NT2/D1 (cell line): ENCODE data around the gene DAB2IP.

Experiments used
- DNase-seq: peaks from one replicate; pipeline ENCODE4 v3.0.0-alpha.2; 2011; ENCODE audit warnings: low read depth, low spot score
- H3K27me3 ChIP-seq: 2 replicates; pipeline ENCODE4 v1.6.0; 2011; ENCODE audit warnings: mild to moderate bottlenecking; ENCODE audit not compliant: insufficient read length, insufficient read depth
- H3K36me3 ChIP-seq: 2 replicates; pipeline ENCODE4 v1.6.1; 2011; ENCODE audit warnings: mild to moderate bottlenecking, low read length, mixed read lengths; ENCODE audit not compliant: insufficient read depth, insufficient read length
- H3K4me1 ChIP-seq: 2 replicates; pipeline ENCODE4 v1.5.1; 2011; ENCODE audit not compliant: insufficient read depth, insufficient read length
- H3K4me3 ChIP-seq: 2 replicates; pipeline ENCODE4 v1.5.1; 2011; ENCODE audit warnings: low read depth; ENCODE audit not compliant: insufficient read length
- H3K9ac ChIP-seq: 2 replicates; pipeline ENCODE4 v1.6.0; 2011; ENCODE audit warnings: low read depth; ENCODE audit not compliant: insufficient read length
- H3K9me3 ChIP-seq: 2 replicates; pipeline ENCODE4 v1.5.1; 2011; ENCODE audit warnings: mild to moderate bottlenecking, low read length; ENCODE audit not compliant: insufficient read depth
- SUZ12 ChIP-seq: IDR thresholded peaks from 2 replicates; pipeline ENCODE4 v1.6.1; 2011; ENCODE audit not compliant: insufficient read length, insufficient read depth; ENCODE audit errors: extremely low read depth
- YY1 ChIP-seq: IDR thresholded peaks from 2 replicates; pipeline ENCODE4 v1.6.1; 2011; ENCODE audit not compliant: insufficient read length, insufficient read depth
- ZNF274 ChIP-seq: IDR thresholded peaks from 2 replicates; pipeline ENCODE4 v1.6.1; 2011; ENCODE audit warnings: mild to moderate bottlenecking, low read depth, low read length

DAB2IP gene

DNA sequence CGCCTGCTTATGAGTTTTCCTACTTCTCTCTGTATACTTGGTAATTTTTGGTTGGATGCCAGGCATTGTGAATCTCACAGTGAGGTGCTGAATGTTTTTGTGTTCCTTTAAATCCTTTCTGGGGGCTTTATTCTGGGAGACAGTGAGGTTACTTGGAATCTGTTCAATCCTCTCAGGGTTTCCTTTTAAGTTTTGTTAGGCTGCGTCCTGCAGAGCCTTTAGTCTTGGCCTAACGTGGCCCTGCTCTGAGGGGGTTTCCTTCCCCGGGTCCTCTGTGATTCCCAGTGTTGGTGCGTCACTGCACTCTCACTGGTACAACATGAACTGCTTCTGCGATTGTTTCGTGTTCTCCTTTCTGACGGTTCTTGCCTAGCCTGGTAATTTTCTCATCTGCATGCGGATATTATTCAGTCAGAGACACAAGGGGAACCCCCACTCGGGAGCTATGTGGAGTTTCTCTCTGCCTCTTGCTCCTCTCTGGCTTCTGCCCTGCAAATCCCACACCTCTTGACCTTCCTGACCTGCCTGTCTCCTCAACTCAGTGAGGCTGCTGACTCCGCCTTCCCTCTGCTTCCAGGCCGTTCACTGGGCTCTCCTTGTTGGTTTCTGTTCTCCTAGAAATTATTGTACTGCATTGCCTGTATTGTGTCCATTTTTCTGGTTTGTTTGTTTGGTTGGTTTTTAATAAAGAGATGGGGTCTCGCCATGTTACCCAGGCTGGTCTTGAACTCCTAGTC is 128.1 kb downstream of the DAB2IP start:
- Histone ChIP-seq H3K9me3 (0 out of 2 replicates have a peak, but pooled peaks cover 3% of the 10 kb centered on the region), H3K36me3 (peaks cover 77% of the 10 kb centered on the region), H3K4me1 (peaks cover 24% of the 10 kb centered on the region), H3K27me3 (no peaks in the 10 kb centered on the region), H3K9ac (no peak overlapping the region), H3K4me3 (no peak overlapping the region)
- TF ChIP-seq YY1 = no peak
- no peak for TF ChIP-seq ZNF274
- no peak for TF ChIP-seq SUZ12
- DNase-seq = no peak

DNA sequence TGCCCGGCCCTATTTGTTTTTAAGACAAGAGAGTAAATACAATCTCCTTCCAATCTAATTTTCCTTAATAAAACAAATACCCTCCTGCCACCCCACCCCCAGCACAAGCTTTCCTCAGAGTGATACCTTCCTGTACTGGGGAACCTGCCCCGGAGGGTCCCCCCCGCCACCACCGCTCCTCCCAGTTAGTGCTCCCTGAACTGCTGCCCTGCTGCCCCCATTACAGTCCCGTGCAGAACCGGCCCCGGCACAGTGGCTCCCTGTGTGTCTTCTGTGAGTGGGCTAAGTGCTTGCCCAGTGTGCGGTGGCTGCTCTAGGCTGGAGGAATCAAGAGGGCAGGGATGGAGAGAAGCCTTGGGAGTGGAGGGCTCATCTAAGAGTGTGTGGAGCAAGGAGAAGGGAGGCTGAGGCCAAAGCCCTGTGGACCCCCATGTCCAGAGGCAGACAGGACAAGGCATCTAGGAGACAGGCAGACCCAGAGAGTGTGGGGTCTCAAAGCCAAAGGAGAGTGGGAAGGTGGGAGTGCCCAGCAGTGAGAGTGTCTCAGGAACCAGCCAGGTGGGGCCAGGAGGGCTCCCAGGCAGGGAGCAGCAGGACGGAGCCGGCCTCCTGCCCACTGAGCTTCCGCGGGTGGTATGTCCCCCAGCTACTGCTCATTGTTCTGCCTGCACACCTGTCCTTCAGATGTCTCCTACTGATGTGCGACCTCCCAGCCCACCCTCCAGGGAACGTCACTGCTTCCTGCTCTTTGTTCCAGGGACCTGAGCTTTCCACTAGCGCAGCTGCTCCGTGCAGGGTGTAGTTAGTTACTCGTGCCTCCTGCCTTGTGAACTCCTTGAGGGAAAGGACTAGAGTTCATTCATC is 129.0 kb downstream of the DAB2IP start:
- H3K4me3 ChIP-seq = no peak overlapping the region
- H3K4me1 ChIP-seq = peaks cover 29% of the 10 kb centered on the region
- peaks cover 74% of the 10 kb centered on the region for H3K36me3 ChIP-seq
- no peaks in the 10 kb centered on the region for H3K27me3 ChIP-seq
- DNase-seq = no peak
- TF ChIP-seq SUZ12 = no peak
- H3K9me3 ChIP-seq = 0 out of 2 replicates have a peak, but pooled peaks cover 3% of the 10 kb centered on the region
- H3K9ac ChIP-seq = no peak overlapping the region

DNA sequence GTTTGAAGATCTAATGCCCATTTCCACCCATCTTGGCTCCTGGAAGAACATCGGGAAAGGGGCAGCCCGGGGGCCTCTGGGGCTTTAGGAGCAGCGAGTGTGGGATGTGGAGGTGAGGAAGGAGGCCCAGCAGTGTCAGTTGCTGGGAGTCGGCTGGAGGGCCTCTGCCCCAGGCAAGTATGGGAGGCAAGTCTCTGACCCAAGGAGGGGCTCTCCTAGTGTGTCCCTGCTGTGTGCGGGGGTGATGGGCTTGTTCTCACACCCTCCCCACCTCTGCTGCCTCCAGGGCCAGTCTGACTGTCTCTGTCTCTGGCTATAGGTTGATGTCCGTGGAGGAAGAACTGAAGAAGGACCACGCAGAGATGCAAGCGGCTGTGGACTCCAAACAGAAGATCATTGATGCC is 129.7 kb downstream of the DAB2IP start:
- Histone ChIP-seq H3K4me1 (peaks cover 30% of the 10 kb centered on the region), H3K9ac (no peak overlapping the region), H3K36me3 (peaks cover 73% of the 10 kb centered on the region), H3K27me3 (no peaks in the 10 kb centered on the region), H3K4me3 (no peak overlapping the region), H3K9me3 (0 out of 2 replicates have a peak, but pooled peaks cover 3% of the 10 kb centered on the region)
- TF ChIP-seq SUZ12 (no peak), ZNF274 (no peak), YY1 (no peak)
- DNase-seq = no peak

DNA sequence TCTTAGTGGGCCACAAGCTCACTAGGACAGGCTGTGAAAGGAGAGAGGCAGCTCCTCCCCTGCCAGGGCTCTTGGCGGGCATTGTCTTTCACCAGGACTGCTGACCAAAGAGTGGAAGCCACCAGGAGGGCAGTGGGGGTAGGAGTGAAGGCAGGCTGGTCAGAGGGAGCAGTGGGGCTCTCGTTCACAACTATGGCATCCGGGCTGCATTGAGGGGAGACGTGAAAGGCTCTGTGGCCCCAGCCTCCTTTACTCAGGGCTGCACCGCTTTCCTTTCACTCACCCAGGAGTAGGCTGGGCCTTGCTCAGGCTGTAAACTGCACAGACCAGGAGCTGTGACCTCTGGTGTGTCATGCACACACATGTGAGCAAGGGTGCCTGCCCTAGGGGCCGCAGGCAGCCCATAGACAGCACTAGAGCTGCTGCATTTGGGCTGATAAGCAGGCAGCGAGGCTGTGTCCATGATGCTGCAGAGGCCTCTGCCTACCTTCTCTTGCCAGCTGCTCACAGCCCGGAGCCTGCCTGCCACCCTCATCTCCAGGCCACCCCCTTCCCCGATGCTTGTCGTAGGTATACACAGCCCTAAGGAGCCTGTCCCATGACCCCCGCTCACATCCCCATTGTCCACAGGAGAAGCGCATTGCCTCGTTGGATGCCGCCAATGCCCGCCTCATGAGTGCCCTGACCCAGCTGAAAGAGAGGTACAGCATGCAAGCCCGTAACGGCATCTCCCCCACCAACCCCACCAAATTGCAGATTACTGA is 130.4 kb downstream of the DAB2IP start:
- no peaks in the 10 kb centered on the region for H3K27me3 ChIP-seq
- DNase-seq = no peak
- peaks cover 37% of the 10 kb centered on the region for H3K4me1 ChIP-seq
- TF ChIP-seq SUZ12 = no peak
- TF ChIP-seq ZNF274 = no peak
- peaks cover 70% of the 10 kb centered on the region for H3K36me3 ChIP-seq
- no peak overlapping the region for H3K4me3 ChIP-seq
- H3K9me3 ChIP-seq = 0 out of 2 replicates have a peak, but pooled peaks cover 3% of the 10 kb centered on the region
- H3K9ac ChIP-seq = no peak overlapping the region

DNA sequence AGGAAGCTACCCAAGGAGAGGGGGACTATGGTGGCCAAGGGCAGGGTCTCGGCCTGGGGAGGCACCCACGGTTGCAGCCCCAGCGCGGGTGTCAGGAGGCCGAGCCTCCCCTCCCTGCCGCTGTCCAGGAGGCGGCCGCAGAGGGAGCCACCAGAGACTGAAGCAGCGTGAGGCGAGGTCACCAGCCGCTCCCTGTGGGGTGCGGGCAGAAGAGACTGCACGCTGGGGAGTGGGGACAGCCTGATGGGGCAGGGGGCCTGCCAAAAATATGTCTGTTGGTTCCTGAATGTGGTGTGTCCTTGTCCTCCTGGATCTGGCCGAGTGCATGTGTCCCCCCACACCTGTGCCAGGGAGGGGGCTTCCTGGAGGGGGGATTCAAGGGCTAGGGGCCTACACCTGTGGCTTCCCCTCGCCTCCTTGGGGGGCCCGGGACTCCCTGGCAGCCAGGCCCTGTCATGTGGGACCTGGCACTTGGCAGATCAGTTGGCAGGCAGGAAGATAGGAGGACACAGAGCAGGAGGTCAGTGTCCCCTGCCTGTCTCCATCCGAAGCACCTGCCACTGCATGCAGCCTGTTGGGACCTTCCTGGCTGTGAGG is 131.2 kb downstream of the DAB2IP start:
- H3K36me3 ChIP-seq = peaks cover 64% of the 10 kb centered on the region
- H3K4me3 ChIP-seq = no peak overlapping the region
- no peak for DNase-seq
- H3K9ac ChIP-seq = no peak overlapping the region
- H3K4me1 ChIP-seq = peaks cover 37% of the 10 kb centered on the region
- no peaks in the 10 kb centered on the region for H3K27me3 ChIP-seq
- TF ChIP-seq ZNF274 = no peak
- TF ChIP-seq SUZ12 = no peak
- no peak for TF ChIP-seq YY1
- 0 out of 2 replicates have a peak, but pooled peaks cover 3% of the 10 kb centered on the region for H3K9me3 ChIP-seq

DNA sequence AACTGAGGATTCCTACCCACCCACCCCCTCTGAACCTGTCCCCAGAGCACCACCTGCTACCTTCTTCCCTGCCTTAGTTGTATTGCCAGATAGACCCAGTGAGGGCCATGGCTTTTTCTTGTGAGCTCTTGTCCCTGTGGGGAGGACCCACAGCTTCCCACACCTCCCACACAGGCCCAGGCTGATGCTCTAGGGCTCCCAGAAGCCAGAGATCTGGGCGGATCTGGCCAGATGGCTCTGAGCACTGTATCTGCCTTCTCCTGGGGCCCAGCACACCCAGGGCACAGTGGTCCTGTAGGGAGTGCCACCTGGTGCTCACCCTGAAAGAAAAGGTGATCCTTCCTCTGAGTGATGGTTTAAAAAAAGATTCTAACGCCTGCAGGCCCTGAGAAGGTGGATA is 131.7 kb downstream of the DAB2IP start:
- peaks cover 37% of the 10 kb centered on the region for H3K4me1 ChIP-seq
- DNase-seq = no peak
- no peak overlapping the region for H3K4me3 ChIP-seq
- 0 out of 2 replicates have a peak, but pooled peaks cover under 1% of the 10 kb centered on the region for H3K9me3 ChIP-seq
- TF ChIP-seq ZNF274 (no peak), YY1 (no peak), SUZ12 (no peak)
- H3K36me3 ChIP-seq = peaks cover 64% of the 10 kb centered on the region
- no peak overlapping the region for H3K9ac ChIP-seq
- H3K27me3 ChIP-seq = no peaks in the 10 kb centered on the region
